Measurements from ENCODE around the gene PKNOX2.

GRCh38 chr11:125225401-125225800 lies 60.9 kb downstream of the PKNOX2 start:
- TF ChIP-seq CTCF (IDR thresholded peaks at IDR 0.05; ENCODE audit: low read depth, low read length) = no peak
- TF ChIP-seq EZH2phosphoT487 (IDR thresholded peaks at IDR 0.05; ENCODE audit: low read depth) = no peak
